Measurements from ENCODE around the gene TBC1D5. TPM values are rescaled to one million over a fixed set of nuclear protein-coding genes. Genes with fewer than 3 reads are reported as not detected.

The TBC1D5 gene
- polyA plus RNA-seq, 2 of the 4 experiments (the other 2 are of a cell fraction), result 36.7 to 72.2 TPM

GRCh38 chr3:17154221-17154620 is 588.2 kb downstream of the TBC1D5 start:
- TF ChIP-seq CHD4 (IDR thresholded peaks at IDR 0.05; ENCODE audit: borderline replicate concordance), result no peak
- Histone ChIP-seq H3K4me1 (no peaks in the 10 kb centered on the region), H3K27ac (no peak overlapping the region), H3K4me3 (no peak overlapping the region), H3K9me3 (0 out of 3 replicates have a peak, but pooled peaks cover 6% of the 10 kb centered on the region), H3K4me2 (no peak overlapping the region)
- no peak for ATAC-seq
- CTCF ChIA-PET, result no interaction called here
- WGBS (ENCODE audit: missing lambda C conversion rate), result 93% methylated on average over 5 of the region's 5 CpGs
- no peak for FAIRE-seq
- DNase-seq (ENCODE audit: low read depth in 1 of 2, low spot score in 1 of 2), result no peak
- POLR2A ChIA-PET, result no interaction called here

GRCh38 chr3:17153209-17153608 is 589.2 kb downstream of the TBC1D5 start:
- CTCF ChIA-PET, result interaction anchor here (0.9 kb wide), 2 partner anchors 13 to 15 kb away, joined by 3 to 4 read pairs; no protein-coding TSS in a partner anchor
- DNase-seq (ENCODE audit: low read depth in 1 of 2, low spot score in 1 of 2) (no peak), FAIRE-seq (no peak), ATAC-seq (no peak)
- 0 out of 3 replicates have a peak, but pooled peaks cover 6% of the 10 kb centered on the region for H3K9me3 ChIP-seq
- 93% methylated on average over 4 of the region's 4 CpGs for WGBS (ENCODE audit: missing lambda C conversion rate)
- no peak overlapping the region for H3K27ac ChIP-seq
- H3K4me2 ChIP-seq, result no peak overlapping the region
- no peak for TF ChIP-seq HES2 (IDR thresholded peaks at IDR 0.05)
- no peak for TF ChIP-seq SREBF2 (IDR thresholded peaks at IDR 0.05)
- no peak for TF ChIP-seq CTCF (IDR thresholded peaks at IDR 0.05)
- TF ChIP-seq CEBPB (IDR thresholded peaks at IDR 0.05), result no peak
- TF ChIP-seq ZNF302 (CRISPR knock-in tag; IDR thresholded peaks at IDR 0.05), result no peak
- no peak for TF ChIP-seq KDM5A (IDR thresholded peaks at IDR 0.05)
- no peak for TF ChIP-seq FOSL2 (IDR thresholded peaks at IDR 0.05)
- no peak for TF ChIP-seq FOSL2 (CRISPR knock-in tag; IDR thresholded peaks at IDR 0.05)
- TF ChIP-seq CHD2 (IDR thresholded peaks at IDR 0.05; ENCODE audit: low read length, partially characterized antibody), result no peak
- TF ChIP-seq PBX3 (IDR thresholded peaks at IDR 0.05), result no peak
- no peak for TF ChIP-seq MAZ (IDR thresholded peaks at IDR 0.05; ENCODE audit: borderline replicate concordance, low read depth, low read length)
- no peak for TF ChIP-seq NR3C1 (IDR thresholded peaks at IDR 0.05)
- TF ChIP-seq E2F6 (IDR thresholded peaks at IDR 0.05; ENCODE audit: borderline replicate concordance, low read depth), result no peak
- TF ChIP-seq PHF8 (IDR thresholded peaks at IDR 0.05; ENCODE audit: borderline replicate concordance, low read depth), result no peak
- no peak for TF ChIP-seq RARB (CRISPR knock-in tag; IDR thresholded peaks at IDR 0.05)
- no peak for TF ChIP-seq CHD4 (IDR thresholded peaks at IDR 0.05; ENCODE audit: borderline replicate concordance)
- TF ChIP-seq POLR2AphosphoS2 (conservative IDR thresholded peaks at IDR 0.05; ENCODE audit: low read length), result no peak
- no peak for TF ChIP-seq BCL3 (IDR thresholded peaks at IDR 0.05)
- no peak for TF ChIP-seq HOXB13 (CRISPR knock-in tag; IDR thresholded peaks at IDR 0.05; ENCODE audit: low read depth)
- TF ChIP-seq ZC3H11A (IDR thresholded peaks at IDR 0.05), result no peak
- POLR2A ChIA-PET, result no interaction called here
- no peaks in the 10 kb centered on the region for H3K4me1 ChIP-seq
- H3K4me3 ChIP-seq, result no peak overlapping the region

Data from A549 (cell line).